Activated CD4-positive, CD25-positive, alpha-beta regulatory T cell (primary cell): ENCODE measurements around the gene RPS23.
"Not testable (repeated sequence)": the region's sequence is repeated elsewhere in the genome, so short reads cannot be mapped to it uniquely, and the experiment has no call there.

ENCODE experiments used
- DNase-seq, 4 experiments: peaks; one replicate each; lab custom pipeline; 2025; lab: John Stamatoyannopoulos, UW

Gene RPS23

GRCh38 chr5:82290005-82290404 lies 11.9 kb upstream of the RPS23 start:
- DNase-seq: no peak

GRCh38 chr5:82287625-82288024 lies 9.5 kb upstream of the RPS23 start:
- DNase-seq: no peak

GRCh38 chr5:82285206-82285605 lies 7.1 kb upstream of the RPS23 start:
- no peak for DNase-seq

- DNase-seq: no peak
Observed at GRCh38 chr5:82283893-82284292, 5.7 kb upstream of the RPS23 start.

GRCh38 chr5:82278711-82279370 lies 687 bp upstream of the RPS23 start:
- no peak for DNase-seq

GRCh38 chr5:82277613-82277986 lies 554 bp downstream of the RPS23 start:
- DNase-seq: no peak

- DNase-seq: no peak
Observed at GRCh38 chr5:82276800-82277612, 1.1 kb downstream of the RPS23 start.

GRCh38 chr5:82275216-82275664 lies 2.9 kb downstream of the RPS23 start:
- no peak for DNase-seq

- no peak for DNase-seq
Observed at GRCh38 chr5:82274343-82275211, 3.6 kb downstream of the RPS23 start.

GRCh38 chr5:82273426-82273825 lies 4.7 kb downstream of the RPS23 start:
- not testable (repeated sequence) for DNase-seq

- DNase-seq: not testable (repeated sequence)
Observed at GRCh38 chr5:82272571-82273356, 5.4 kb downstream of the RPS23 start.

GRCh38 chr5:82269363-82269762 lies 8.8 kb downstream of the RPS23 start:
- not testable (repeated sequence) for DNase-seq

- not testable (repeated sequence) for DNase-seq
Observed at GRCh38 chr5:82267297-82267933, 10.7 kb downstream of the RPS23 start.

- no peak for DNase-seq
Observed at GRCh38 chr5:82265047-82265446, 13.1 kb downstream of the RPS23 start.

- DNase-seq: no peak
Observed at GRCh38 chr5:82259172-82259800, 18.9 kb downstream of the RPS23 start.

- no peak for DNase-seq
Observed at GRCh38 chr5:82257729-82258128, 20.4 kb downstream of the RPS23 start.

- no peak for DNase-seq
Observed at GRCh38 chr5:82257247-82257646, 20.9 kb downstream of the RPS23 start.

- DNase-seq: no peak
Observed at GRCh38 chr5:82255844-82256243, 22.3 kb downstream of the RPS23 start.

- no peak for DNase-seq
Observed at GRCh38 chr5:82252744-82253143, 25.4 kb downstream of the RPS23 start.

GRCh38 chr5:82246960-82247574 lies 31.1 kb downstream of the RPS23 start:
- no peak for DNase-seq
